Small intestine (tissue), 7 donors: ENCODE data around the gene BTRC. TPM values are rescaled to one million over a fixed set of nuclear protein-coding genes. Genes with fewer than 3 reads are reported as not detected.

Experiments used
- DNase-seq, 2 donors: peaks; one replicate each; pipeline versions ENCODE4 v3.0.0 to v3.0.0-alpha.2; 2013
- FAIRE-seq: peaks from 2 replicates; lab custom pipeline; 2012; peaks lifted over from hg19 to GRCh38; lab: Jason Lieb, UNC
- H3K27ac ChIP-seq, 3 donors: one replicate each; pipeline ENCODE4 v1.5.1; 2013; ENCODE audit warnings: low read length in 2 of 3, mild to moderate bottlenecking in 2 of 3, control low read depth in 1 of 3, inconsistent platforms in 1 of 3, low read depth in 1 of 3, moderate library complexity in 1 of 3
- H3K27me3 ChIP-seq, 3 donors: one replicate each; pipeline ENCODE4 v1.6.1; 2013; ENCODE audit warnings: low read length in 3 of 3, inconsistent platforms in 1 of 3; ENCODE audit not compliant: control insufficient read depth in 3 of 3, insufficient read depth in 3 of 3
- H3K36me3 ChIP-seq, 3 donors: one replicate each; pipeline ENCODE4 v1.6.1; 2013; ENCODE audit warnings: low read length in 3 of 3, inconsistent platforms in 1 of 3, low read depth in 1 of 3, mild to moderate bottlenecking in 1 of 3, moderate library complexity in 1 of 3; ENCODE audit not compliant: control insufficient read depth in 3 of 3, insufficient read depth in 2 of 3
- H3K4me1 ChIP-seq, 3 donors: one replicate each; pipeline ENCODE4 v1.6.1; 2013; ENCODE audit warnings: low read length in 2 of 3, inconsistent platforms in 1 of 3, low read depth in 1 of 3, mild to moderate bottlenecking in 1 of 3, moderate library complexity in 1 of 3; ENCODE audit not compliant: control insufficient read depth in 3 of 3, insufficient read depth in 2 of 3
- H3K4me3 ChIP-seq, 3 donors: one replicate each; pipeline ENCODE4 v1.5.1; 2013; ENCODE audit warnings: low read length in 3 of 3, control low read depth in 1 of 3, inconsistent platforms in 1 of 3, low read depth in 1 of 3, mild to moderate bottlenecking in 1 of 3, moderate library complexity in 1 of 3
- H3K9me3 ChIP-seq, 2 donors: one replicate each; pipeline ENCODE4 v1.6.1; 2013; ENCODE audit warnings: low read depth in 1 of 2, low read length in 1 of 2; ENCODE audit not compliant: control insufficient read depth in 2 of 2, insufficient read depth in 1 of 2
- WGBS, 3 donors: extraction: QIAGEN DNeasy Blood & Tissue Kit; methylation state at CpG; one replicate each; pipeline ENCODE4 v1.1.7; 2013; 5-methylcytosine and 5-hydroxymethylcytosine counted together
- polyA plus RNA-seq, 4 donors: library from polyadenylated mRNA; stranded (reverse) in 3 of 4; unstranded in 1 of 4; fragments of 200-250 nt in 3 of 4; fragments of 120-200 nt in 1 of 4; gene quantifications; one replicate each; pipeline versions ENCODE4 v1.2.1 to v1.2.3, GENCODE V29; 2013
- donor health status: healthy with polysubstance abuse.
- donor health status: control.
- donor health status: control.
- donor health status: Bipolar disorder and iron deficiency.
- donor health status: healthy.

BTRC gene
- polyA plus RNA-seq, 4 donors, result 3.0 to 12.5 (median 4.9) TPM

GRCh38 chr10:101453791-101454718 lies 100.1 kb downstream of the BTRC start:
- WGBS, 3 donors, result 70 to 83% (median 71%) methylated on average over 6 of the region's 6 CpGs
- no peaks in the 10 kb centered on the region for H3K36me3 ChIP-seq
- DNase-seq (no peak), FAIRE-seq (no peak)
- H3K27me3 ChIP-seq, result no peaks in the 10 kb centered on the region
- H3K9me3 ChIP-seq, result no peaks in the 10 kb centered on the region
- H3K4me1 ChIP-seq, result no peaks in the 10 kb centered on the region
- H3K4me3 ChIP-seq, result no peak overlapping the region
- H3K27ac ChIP-seq, result no peak overlapping the region

- DNase-seq, result no peak
- Histone ChIP-seq H3K27ac (no peak overlapping the region), H3K4me3 (no peak overlapping the region), H3K36me3 (no peaks in the 10 kb centered on the region), H3K27me3 (no peaks in the 10 kb centered on the region), H3K9me3 (no peaks in the 10 kb centered on the region), H3K4me1 (no peaks in the 10 kb centered on the region)
- no peak for FAIRE-seq
- 84 to 97% (median 89%) methylated on average over 1 of the region's 1 CpG for WGBS, 3 donors
Observed at GRCh38 chr10:101458869-101459268, 104.9 kb downstream of the BTRC start.

- no peak for FAIRE-seq
- Histone ChIP-seq H3K27ac (no peak overlapping the region), H3K27me3 (no peaks in the 10 kb centered on the region), H3K4me3 (no peak overlapping the region), H3K9me3 (no peaks in the 10 kb centered on the region), H3K4me1 (no peaks in the 10 kb centered on the region), H3K36me3 (no peaks in the 10 kb centered on the region)
- no peak for DNase-seq
- 89 to 91% (median 90%) methylated on average over 4 of the region's 4 CpGs for WGBS, 3 donors
Observed at GRCh38 chr10:101464082-101464481, 110.1 kb downstream of the BTRC start.

GRCh38 chr10:101464599-101464998 lies 110.6 kb downstream of the BTRC start:
- FAIRE-seq (no peak), DNase-seq (no peak)
- Histone ChIP-seq H3K9me3 (no peaks in the 10 kb centered on the region), H3K4me1 (no peaks in the 10 kb centered on the region), H3K4me3 (no peak overlapping the region), H3K27ac (no peak overlapping the region), H3K27me3 (no peaks in the 10 kb centered on the region), H3K36me3 (no peaks in the 10 kb centered on the region)
- 65 to 70% (median 69%) methylated on average over 2 of the region's 2 CpGs for WGBS, 3 donors

- DNase-seq, result no peak
- 76 to 79% (median 78%) methylated on average over 5 of the region's 5 CpGs for WGBS, 3 donors
- no peaks in the 10 kb centered on the region for H3K9me3 ChIP-seq
- no peaks in the 10 kb centered on the region for H3K27me3 ChIP-seq
- no peak for FAIRE-seq
- no peaks in the 10 kb centered on the region for H3K36me3 ChIP-seq
- H3K4me1 ChIP-seq, result no peaks in the 10 kb centered on the region
- no peak overlapping the region for H3K4me3 ChIP-seq
- no peak overlapping the region for H3K27ac ChIP-seq
Observed at GRCh38 chr10:101466016-101466912, 112.3 kb downstream of the BTRC start.

GRCh38 chr10:101467286-101467770 lies 113.4 kb downstream of the BTRC start:
- no peaks in the 10 kb centered on the region for H3K9me3 ChIP-seq
- H3K36me3 ChIP-seq, result no peaks in the 10 kb centered on the region
- 0 to 1% (median 1%) methylated on average over 3 of the region's 3 CpGs for WGBS, 3 donors
- no peak overlapping the region for H3K4me3 ChIP-seq
- H3K4me1 ChIP-seq, result no peaks in the 10 kb centered on the region
- H3K27ac ChIP-seq, result no peak overlapping the region
- peak; percentile 57 for FAIRE-seq
- no peaks in the 10 kb centered on the region for H3K27me3 ChIP-seq
- DNase-seq, result peak; percentile 70 to 88

GRCh38 chr10:101468159-101468558 lies 114.2 kb downstream of the BTRC start:
- Histone ChIP-seq H3K4me3 (no peak overlapping the region), H3K27me3 (no peaks in the 10 kb centered on the region), H3K36me3 (no peaks in the 10 kb centered on the region), H3K27ac (no peak overlapping the region), H3K9me3 (no peaks in the 10 kb centered on the region), H3K4me1 (no peaks in the 10 kb centered on the region)
- WGBS, 3 donors, result 33 to 69% (median 46%) methylated on average over 2 of the region's 2 CpGs
- DNase-seq, result peak in 1 of 2 donors; percentile 4
- no peak for FAIRE-seq

- H3K27me3 ChIP-seq, result no peaks in the 10 kb centered on the region
- no peaks in the 10 kb centered on the region for H3K9me3 ChIP-seq
- H3K27ac ChIP-seq, result no peak overlapping the region
- no peak for DNase-seq
- no peak overlapping the region for H3K4me3 ChIP-seq
- no peaks in the 10 kb centered on the region for H3K4me1 ChIP-seq
- peaks cover 0 to 6% (median 4%) of the 10 kb centered on the region in 3 donors for H3K36me3 ChIP-seq
- WGBS, 3 donors, result 74 to 87% (median 83%) methylated on average over 3 of the region's 3 CpGs
- no peak for FAIRE-seq
Observed at GRCh38 chr10:101476383-101476782, 122.4 kb downstream of the BTRC start.
